Measurements from ENCODE around the gene KIF1B. TPM values are rescaled to one million over a fixed set of nuclear protein-coding genes. Genes with fewer than 3 reads are reported as not detected.

The KIF1B gene
- total RNA-seq, 4 donors from 2014 or later, result 46.7 to 61.8 (median 51.4) TPM

DNA sequence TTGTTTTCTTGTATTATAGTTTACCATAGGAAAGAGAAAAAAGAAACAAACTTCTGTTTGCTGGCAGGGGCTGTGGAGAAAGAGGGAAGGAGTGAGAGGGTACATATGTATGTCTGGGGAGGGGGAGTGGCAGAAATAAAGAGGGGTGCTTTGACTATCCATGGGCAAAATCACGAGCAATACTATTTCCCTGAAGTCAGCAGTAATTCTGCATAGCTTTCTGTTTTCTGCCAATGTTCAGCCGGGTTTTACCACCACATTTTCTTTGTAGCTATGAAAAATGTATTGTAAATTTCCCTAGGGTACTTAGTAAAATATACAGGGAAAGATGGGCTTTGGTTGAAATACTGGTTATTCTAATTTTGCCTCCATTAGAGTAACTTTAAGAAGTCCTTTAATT, 143.3 kb downstream of the KIF1B start:
- TF ChIP-seq, protein P1, sequence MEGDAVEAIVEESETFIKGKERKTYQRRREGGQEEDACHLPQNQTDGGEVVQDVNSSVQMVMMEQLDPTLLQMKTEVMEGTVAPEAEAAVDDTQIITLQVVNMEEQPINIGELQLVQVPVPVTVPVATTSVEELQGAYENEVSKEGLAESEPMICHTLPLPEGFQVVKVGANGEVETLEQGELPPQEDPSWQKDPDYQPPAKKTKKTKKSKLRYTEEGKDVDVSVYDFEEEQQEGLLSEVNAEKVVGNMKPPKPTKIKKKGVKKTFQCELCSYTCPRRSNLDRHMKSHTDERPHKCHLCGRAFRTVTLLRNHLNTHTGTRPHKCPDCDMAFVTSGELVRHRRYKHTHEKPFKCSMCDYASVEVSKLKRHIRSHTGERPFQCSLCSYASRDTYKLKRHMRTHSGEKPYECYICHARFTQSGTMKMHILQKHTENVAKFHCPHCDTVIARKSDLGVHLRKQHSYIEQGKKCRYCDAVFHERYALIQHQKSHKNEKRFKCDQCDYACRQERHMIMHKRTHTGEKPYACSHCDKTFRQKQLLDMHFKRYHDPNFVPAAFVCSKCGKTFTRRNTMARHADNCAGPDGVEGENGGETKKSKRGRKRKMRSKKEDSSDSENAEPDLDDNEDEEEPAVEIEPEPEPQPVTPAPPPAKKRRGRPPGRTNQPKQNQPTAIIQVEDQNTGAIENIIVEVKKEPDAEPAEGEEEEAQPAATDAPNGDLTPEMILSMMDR (IDR thresholded peaks at IDR 0.05; ENCODE audit: low read depth), result no peak

DNA sequence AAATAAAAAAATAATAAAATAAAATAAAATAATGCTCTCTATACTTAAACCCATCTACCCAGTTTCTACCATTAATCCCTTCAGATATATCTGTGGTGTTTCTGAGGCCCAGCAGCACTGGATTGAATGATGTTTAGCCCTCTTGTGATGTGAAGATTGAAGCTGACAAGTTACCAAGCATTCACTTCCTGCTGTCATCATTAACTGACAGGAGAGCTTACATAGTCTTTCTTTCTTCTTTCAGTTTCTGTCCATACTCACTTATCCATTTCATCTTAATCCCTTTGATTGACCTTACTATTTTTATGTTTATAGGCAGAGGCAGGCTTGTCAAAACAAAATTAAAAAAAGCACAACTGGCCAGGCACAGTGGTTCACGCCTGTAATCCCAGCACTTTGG, 149.7 kb downstream of the KIF1B start:
- TF ChIP-seq, protein P1 (IDR thresholded peaks at IDR 0.05; ENCODE audit: low read depth), result no peak

DNA sequence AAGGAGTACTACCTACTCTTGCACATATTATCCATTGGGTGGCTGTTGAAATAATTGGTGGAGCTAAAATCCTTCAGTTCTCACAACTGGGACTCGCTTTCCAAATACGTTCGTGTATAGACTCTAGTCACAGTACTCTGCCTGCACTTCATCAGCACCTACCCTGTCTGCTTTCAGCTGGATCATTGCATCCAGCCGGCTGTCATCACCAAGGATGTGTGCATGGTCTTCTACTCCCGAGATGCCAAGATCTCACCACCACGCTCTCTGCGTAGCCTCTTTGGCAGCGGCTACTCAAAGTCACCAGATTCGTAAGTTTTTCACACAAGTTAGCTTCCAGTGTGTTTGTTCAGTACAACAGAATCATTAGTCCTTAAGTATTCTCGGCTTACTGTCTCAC, 151.1 kb downstream of the KIF1B start:
- TF ChIP-seq, protein P1 (IDR thresholded peaks at IDR 0.05; ENCODE audit: low read depth), result no peak

DNA sequence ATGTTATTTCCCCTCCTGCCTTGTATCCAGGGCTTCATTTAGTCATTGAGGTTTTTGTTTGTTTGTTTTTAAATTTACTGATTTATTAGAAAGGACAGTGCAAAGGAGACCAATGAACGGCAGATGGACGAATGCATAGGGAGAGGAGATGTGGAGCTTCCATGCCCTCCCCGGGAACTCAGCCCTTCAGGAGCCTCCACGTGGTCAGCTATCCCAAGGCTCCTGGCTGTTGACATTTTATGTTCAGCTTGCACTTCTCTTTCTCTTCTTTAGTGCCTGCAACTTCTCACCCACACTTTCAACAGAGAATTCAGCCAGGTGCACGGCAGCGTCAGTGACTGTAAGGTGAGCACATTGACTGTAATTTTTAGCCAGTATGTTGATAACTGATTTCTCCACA, 157.8 kb downstream of the KIF1B start:
- TF ChIP-seq, protein P1 (IDR thresholded peaks at IDR 0.05; ENCODE audit: low read depth), result no peak

DNA sequence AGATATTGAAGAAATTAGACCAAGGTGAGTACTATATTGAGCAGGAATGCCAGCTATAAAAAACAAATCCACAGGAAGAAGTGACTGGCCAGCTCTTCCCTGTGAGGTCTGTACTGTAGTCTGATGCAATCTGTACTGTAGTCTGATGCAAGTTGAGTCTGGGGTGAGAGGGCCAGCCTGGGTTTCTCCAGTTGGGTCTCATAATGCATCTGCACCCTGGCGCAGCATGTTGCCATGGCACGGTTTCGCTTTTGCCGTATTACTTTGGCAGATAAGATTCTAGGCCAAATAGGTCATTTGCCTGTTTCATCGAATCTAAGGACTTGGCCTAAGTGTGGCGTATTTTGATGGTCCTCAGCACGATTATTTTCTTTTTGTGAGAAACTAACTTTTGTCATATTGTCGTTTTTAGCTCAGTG, 164.1 kb downstream of the KIF1B start:
- TF ChIP-seq, protein P1 (IDR thresholded peaks at IDR 0.05; ENCODE audit: low read depth), result no peak

DNA sequence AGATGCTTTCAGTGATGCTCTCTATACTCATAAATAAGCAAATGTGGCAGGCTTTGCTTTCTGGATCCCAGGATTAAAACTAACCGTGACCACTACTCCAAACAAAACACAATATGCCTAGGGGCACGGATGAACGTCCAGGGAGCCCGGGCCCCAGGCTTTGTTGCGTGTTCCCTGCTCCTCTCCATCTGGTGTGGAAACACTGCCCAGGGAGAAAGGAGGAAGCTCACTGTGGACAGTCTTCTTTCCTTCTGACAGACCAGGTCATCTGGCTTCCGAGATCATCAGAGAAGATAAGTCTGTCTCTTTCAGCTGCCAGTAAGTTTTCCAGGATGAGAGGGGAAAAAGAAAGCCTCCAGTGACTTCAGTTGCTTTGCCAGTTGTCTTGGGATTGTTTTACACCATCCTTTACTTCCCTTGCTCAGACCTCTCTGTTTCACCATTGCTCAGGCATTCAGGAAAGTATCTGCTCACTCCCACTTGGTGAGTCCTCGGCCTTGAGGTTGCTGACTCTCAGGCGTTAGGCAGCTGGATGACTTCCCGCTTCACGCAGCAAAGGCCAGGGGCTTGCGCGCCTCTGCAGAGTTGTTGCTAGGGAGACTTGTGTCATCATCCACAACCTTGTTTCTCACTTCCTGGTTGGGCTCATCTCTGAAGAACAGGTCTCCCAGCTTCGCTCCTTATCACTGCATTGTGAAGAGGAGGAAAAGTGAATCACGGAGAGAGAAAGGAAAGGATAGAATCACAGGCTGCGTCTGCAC, 167.9 kb downstream of the KIF1B start:
- TF ChIP-seq, protein P1 (IDR thresholded peaks at IDR 0.05; ENCODE audit: low read depth), result no peak

DNA sequence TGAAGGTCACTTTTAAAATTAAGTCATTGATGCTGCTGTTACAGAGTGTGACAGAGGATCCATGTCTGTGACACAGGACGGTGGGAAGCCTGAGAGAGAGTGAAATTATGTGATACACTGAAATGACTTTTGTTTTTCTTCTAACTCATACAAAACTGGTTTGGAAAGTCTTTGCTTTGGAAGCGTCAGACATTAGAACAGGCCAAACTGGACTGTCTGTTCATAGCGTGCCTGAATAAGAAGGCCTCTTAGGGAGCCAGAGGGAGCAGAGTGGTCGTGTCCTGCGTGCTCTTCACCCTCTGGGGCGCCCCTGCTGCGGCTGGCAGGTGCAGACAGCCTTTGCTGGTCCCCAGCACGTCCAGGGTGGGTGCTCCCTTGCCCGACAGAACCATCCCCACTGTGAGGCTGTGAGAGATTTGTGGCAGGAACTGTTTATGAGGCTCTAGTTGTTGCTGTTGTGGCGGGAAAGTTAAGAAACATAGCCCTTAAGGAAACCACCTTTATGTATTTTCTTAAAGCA, 168.8 kb downstream of the KIF1B start:
- TF ChIP-seq, protein P1 (IDR thresholded peaks at IDR 0.05; ENCODE audit: low read depth), result no peak

Measured in subcutaneous adipose tissue (tissue), 4 donors.